Bronchial epithelial cell (primary cell): ENCODE results near the gene PAEP. TPM values are rescaled to one million over a fixed set of nuclear protein-coding genes. Genes with fewer than 3 reads are reported as not detected.

Source experiments
- DNase-seq: peaks from one replicate; pipeline ENCODE4 v3.0.0-alpha.2; 2010; ENCODE audit warnings: low read depth
- FAIRE-seq: peaks from 2 replicates; lab custom pipeline; 2011; peaks lifted over from hg19 to GRCh38; lab: Jason Lieb, UNC
- H3K27me3 ChIP-seq: 2 replicates; pipeline ENCODE4 v1.5.1; 2011; ENCODE audit warnings: low read length; ENCODE audit not compliant: control insufficient read depth, insufficient read depth
- H3K36me3 ChIP-seq: 2 replicates; pipeline ENCODE4 v1.5.1; 2011; ENCODE audit warnings: low read length; ENCODE audit not compliant: control insufficient read depth, insufficient read depth
- H3K4me3 ChIP-seq: 2 replicates; pipeline ENCODE4 v1.5.1; 2011; ENCODE audit warnings: mild to moderate bottlenecking, low read depth, low read length, control low read depth
- CTCF ChIP-seq: IDR thresholded peaks from 2 replicates; pipeline ENCODE4 v1.5.1; 2011; ENCODE audit warnings: mild to moderate bottlenecking, moderate library complexity, low read length, control low read depth, inconsistent platforms; ENCODE audit not compliant: insufficient read depth, severe bottlenecking
- total RNA-seq: library from RNA; depleted of rRNA; stranded (reverse); fragments of >200 nt; gene quantifications from 2 replicates; pipeline ENCODE4 v1.2.1, GENCODE V29; 2014

The PAEP gene
- total RNA-seq, 1 donor from 2014 or later: not detected

GRCh38 chr9:135515083-135515951, 46.2 kb upstream of the PAEP start:
- no peak for FAIRE-seq
- no peak for DNase-seq

GRCh38 chr9:135516132-135516860, 45.3 kb upstream of the PAEP start:
- no peaks in the 10 kb centered on the region for H3K36me3 ChIP-seq
- no peaks in the 10 kb centered on the region for H3K27me3 ChIP-seq
- TF ChIP-seq CTCF: no peak
- H3K4me3 ChIP-seq: no peak overlapping the region
- no peak for FAIRE-seq
- no peak for DNase-seq

More at GRCh38 chr9:135515083-135515951, 46.2 kb upstream of the PAEP start:
- no peaks in the 10 kb centered on the region for H3K36me3 ChIP-seq
- H3K4me3 ChIP-seq: no peak overlapping the region
- no peak for TF ChIP-seq CTCF
- no peaks in the 10 kb centered on the region for H3K27me3 ChIP-seq

GRCh38 chr9:135517407-135517822, 44.1 kb upstream of the PAEP start:
- no peak for FAIRE-seq
- H3K36me3 ChIP-seq: no peaks in the 10 kb centered on the region
- H3K27me3 ChIP-seq: no peaks in the 10 kb centered on the region
- no peak overlapping the region for H3K4me3 ChIP-seq
- TF ChIP-seq CTCF: no peak
- no peak for DNase-seq

GRCh38 chr9:135519179-135519971, 42.2 kb upstream of the PAEP start:
- Histone ChIP-seq H3K4me3 (no peak overlapping the region), H3K27me3 (no peaks in the 10 kb centered on the region), H3K36me3 (no peaks in the 10 kb centered on the region)
- DNase-seq (no peak), FAIRE-seq (peak; percentile 36)
- no peak for TF ChIP-seq CTCF

GRCh38 chr9:135520916-135521607, 40.5 kb upstream of the PAEP start, which contains the start of gene LCN1:
Gene LCN1, plus strand, starts transcription at chr9:135521440. Its CDS starts 58 bp downstream, at chr9:135521498.
- DNase-seq (no peak), FAIRE-seq (no peak)
- no peaks in the 10 kb centered on the region for H3K27me3 ChIP-seq

More at GRCh38 chr9:135520916-135521607, 40.5 kb upstream of the PAEP start, which contains the start of gene LCN1:
- Histone ChIP-seq H3K4me3 (no peak within 1 kb of the TSS), H3K36me3 (no peaks in the 10 kb centered on the region)
- no peak for TF ChIP-seq CTCF
